Activated CD4-positive, alpha-beta memory T cell treated with anti-CD3 and anti-CD28 coated beads for 36 hours (primary cell): Measurements from ENCODE around the gene DND1. TPM values are rescaled to one million over a fixed set of nuclear protein-coding genes. Genes with fewer than 3 reads are reported as not detected.
"Not testable (repeated sequence)": the region's sequence is repeated elsewhere in the genome, so short reads cannot be mapped to it uniquely, and the experiment has no call there.

Experiments used
- CTCF ChIA-PET: fragments of 350-600 bp; sonication (Branson Sonifier 250); formaldehyde crosslinking; loops from one replicate; lab custom pipeline; 2021; ENCODE audit warnings: antibody characterized with exemption, inconsistent platforms; lab: Charles Lee
- POLR2A ChIA-PET: fragments of 350-600 bp; sonication (Branson Sonifier 250); formaldehyde crosslinking; loops from one replicate; lab custom pipeline; 2021; ENCODE audit warnings: antibody characterized with exemption; lab: Charles Lee
- DNase-seq: peaks from one replicate; pipeline ENCODE4 v3.0.0-alpha.2; 2020
- H3K27ac Mint-ChIP-seq: one replicate; pipeline ENCODE4 v1.8.0; 2021; ENCODE audit warnings: mixed read lengths
- H3K27me3 Mint-ChIP-seq: one replicate; pipeline ENCODE4 v1.8.0; 2021; ENCODE audit warnings: mixed read lengths
- H3K36me3 Mint-ChIP-seq: one replicate; pipeline ENCODE4 v1.8.0; 2021; ENCODE audit warnings: mixed read lengths
- H3K4me1 Mint-ChIP-seq: one replicate; pipeline ENCODE4 v1.8.0; 2021; ENCODE audit warnings: low read depth, mixed read lengths
- H3K4me3 Mint-ChIP-seq: one replicate; pipeline ENCODE4 v1.8.0; 2021; ENCODE audit warnings: mild to moderate bottlenecking, mixed read lengths
- H3K9me3 Mint-ChIP-seq: one replicate; pipeline ENCODE4 v1.8.0; 2021; ENCODE audit warnings: mixed read lengths
- intact Hi-C: fragments of 100-400 bp; cut with micrococcal nuclease; formaldehyde crosslinking; loops from one replicate; pipeline ENCODE4 v1.15.1; 2023
- microRNA-seq: library from miRNA; unstranded; fragments of <30 nt; microRNA quantifications from one replicate; pipeline ENCODE4 v1.2.0, GENCODE V29; 2022; ENCODE audit warnings: borderline number of aligned reads, borderline microRNAs expressed, borderline replicate concordance
- total RNA-seq, 2 experiments: library from RNA; stranded (reverse); gene quantifications; one replicate each; pipeline ENCODE4 v1.2.3, GENCODE V29; 2021

The DND1 gene
- total RNA-seq, 2 experiments from 2014 or later = 2.3 to 2.5 TPM

GRCh38 chr5:140631036-140631417, 42.3 kb downstream of the DND1 start:
- ChIA-PET POLR2A (no interaction called here), CTCF (no interaction called here)
- Mint-ChIP-seq H3K4me1 (peaks cover 24% of the 10 kb centered on the region), H3K27ac (no peak overlapping the region), H3K4me3 (no peak overlapping the region), H3K9me3 (peaks cover 4% of the 10 kb centered on the region), H3K36me3 (no peaks in the 10 kb centered on the region), H3K27me3 (peaks cover 2% of the 10 kb centered on the region)
- intact Hi-C loops = no loop called here
- DNase-seq = no peak

- intact Hi-C loops = no loop called here
- Mint-ChIP-seq H3K36me3 (no peaks in the 10 kb centered on the region), H3K4me3 (no peak overlapping the region), H3K4me1 (peaks cover 22% of the 10 kb centered on the region), H3K9me3 (peaks cover 4% of the 10 kb centered on the region), H3K27me3 (peaks cover 2% of the 10 kb centered on the region), H3K27ac (no peak overlapping the region)
- no peak for DNase-seq
- ChIA-PET CTCF (interaction anchor here (0.7 kb wide), 1 partner anchor 661 kb away, joined by 3 read pairs; no protein-coding TSS in a partner anchor), POLR2A (interaction anchor here (0.9 kb wide), 1 partner anchor 13 kb away, joined by 3 read pairs; no protein-coding TSS in a partner anchor)
These were observed 42.9 kb downstream of the DND1 start for GRCh38 chr5:140630292-140631035.

DNA sequence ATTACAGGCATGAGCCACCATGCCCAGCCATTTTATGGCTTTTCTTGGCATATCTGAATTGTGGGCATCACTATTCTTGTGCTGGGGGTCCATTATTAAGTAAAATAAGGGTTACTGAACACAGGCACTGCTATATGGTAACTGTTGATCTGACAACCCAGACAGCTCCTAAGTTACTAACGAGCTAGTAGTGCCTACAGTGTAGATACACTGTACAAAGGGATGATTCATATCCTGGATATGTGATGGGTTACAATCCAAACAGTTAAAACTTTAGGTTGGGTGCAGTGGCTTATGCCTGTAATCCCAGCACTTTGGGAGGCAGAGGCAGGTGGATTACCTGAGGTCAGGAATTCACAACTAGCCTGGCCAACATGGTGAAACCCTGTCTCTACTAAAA, 44.7 kb downstream of the DND1 start:
- POLR2A ChIA-PET = no interaction called here
- no peak overlapping the region for H3K4me3 Mint-ChIP-seq
- H3K36me3 Mint-ChIP-seq = no peaks in the 10 kb centered on the region
- H3K27me3 Mint-ChIP-seq = peaks cover 2% of the 10 kb centered on the region
- intact Hi-C loops = no loop called here
- no peak overlapping the region for H3K27ac Mint-ChIP-seq
- CTCF ChIA-PET = interaction anchor here (1.2 kb wide), 1 partner anchor 53 kb away, joined by 4 read pairs; no protein-coding TSS in a partner anchor
- no peak for DNase-seq
- H3K9me3 Mint-ChIP-seq = peaks cover 4% of the 10 kb centered on the region
- H3K4me1 Mint-ChIP-seq = peaks cover 10% of the 10 kb centered on the region

- intact Hi-C loops = no loop called here
- DNase-seq = no peak
- Mint-ChIP-seq H3K27ac (no peak overlapping the region), H3K36me3 (no peaks in the 10 kb centered on the region), H3K9me3 (peaks cover 4% of the 10 kb centered on the region), H3K27me3 (peaks cover 2% of the 10 kb centered on the region), H3K4me3 (no peak overlapping the region), H3K4me1 (peaks cover 5% of the 10 kb centered on the region)
- CTCF ChIA-PET = interaction anchor here (0.7 kb wide), 1 partner anchor 1979 kb away, joined by 3 read pairs; no protein-coding TSS in a partner anchor
- POLR2A ChIA-PET = no interaction called here
These were observed 45.4 kb downstream of the DND1 start for GRCh38 chr5:140627972-140628371.

- H3K27ac Mint-ChIP-seq, intact Hi-C loops, H3K27me3 Mint-ChIP-seq, DNase-seq, POLR2A ChIA-PET, CTCF ChIA-PET, H3K9me3 Mint-ChIP-seq, H3K4me3 Mint-ChIP-seq, H3K4me1 Mint-ChIP-seq, H3K36me3 Mint-ChIP-seq: not testable (repeated sequence)
These were observed 48.5 kb downstream of the DND1 start for GRCh38 chr5:140624886-140625285.

DNA sequence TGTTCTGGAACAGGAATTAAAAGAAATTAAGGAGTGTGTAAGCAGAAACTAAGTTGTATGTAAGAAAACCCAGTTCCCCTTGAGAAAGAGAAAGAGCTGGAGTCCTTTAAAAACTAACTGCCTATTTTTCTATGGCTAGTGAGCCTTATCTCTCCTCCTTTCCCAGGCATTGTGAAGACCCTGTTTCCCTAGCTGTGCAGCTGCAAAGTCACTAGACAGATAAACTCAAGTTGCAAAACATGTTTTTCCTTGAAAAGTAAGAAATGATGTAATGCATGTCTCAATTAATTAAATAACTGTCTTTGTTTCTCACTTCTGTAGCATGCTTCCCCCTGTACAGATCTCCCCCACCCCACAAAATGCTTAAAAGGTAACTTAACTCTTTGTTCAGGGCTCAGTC, 50.3 kb downstream of the DND1 start:
- H3K27ac Mint-ChIP-seq, H3K4me3 Mint-ChIP-seq, H3K9me3 Mint-ChIP-seq, DNase-seq, H3K4me1 Mint-ChIP-seq, H3K27me3 Mint-ChIP-seq, POLR2A ChIA-PET, intact Hi-C loops, H3K36me3 Mint-ChIP-seq: not testable (repeated sequence)
- CTCF ChIA-PET = interaction anchor here (1.3 kb wide), 1 partner anchor 10 kb away, joined by 3 read pairs; no protein-coding TSS in a partner anchor

DNA sequence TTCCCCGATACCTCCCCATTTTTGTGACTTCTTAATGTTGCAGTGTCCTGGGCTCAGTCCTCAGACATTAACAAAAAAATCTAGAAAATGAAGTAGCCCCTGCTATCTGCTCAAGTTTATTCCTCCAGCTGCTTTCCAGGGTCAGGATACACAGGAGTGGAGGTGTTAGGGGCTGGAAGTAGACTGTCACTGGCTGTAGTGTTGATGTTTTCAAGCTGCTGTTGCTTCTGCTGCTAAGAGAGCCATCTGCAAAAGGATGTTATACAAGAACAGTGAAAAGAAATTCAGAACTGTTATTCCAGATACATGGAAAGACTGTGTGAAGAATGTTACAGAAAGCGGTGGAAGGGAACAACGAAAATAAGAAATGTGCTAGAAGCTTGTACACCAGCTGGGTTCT, 51.1 kb downstream of the DND1 start:
- Mint-ChIP-seq H3K27ac (no peak overlapping the region), H3K36me3 (no peaks in the 10 kb centered on the region), H3K9me3 (no peaks in the 10 kb centered on the region), H3K4me1 (no peaks in the 10 kb centered on the region), H3K4me3 (no peak overlapping the region), H3K27me3 (peaks cover 7% of the 10 kb centered on the region)
- intact Hi-C loops = no loop called here
- no peak for DNase-seq
- CTCF ChIA-PET = interaction anchor here (0.5 to 1.3 kb wide), 2 partner anchors 8 to 10 kb away, joined by 3 read pairs; no protein-coding TSS in a partner anchor
- POLR2A ChIA-PET = no interaction called here

Small RNA genes within 50 kb of the gene (microRNA-seq; reads per million reads assigned to microRNA genes)
- gene MIR3655 = not detected

Other genes with a start within 250 kb of the DND1 start
- gene EIF4EBP3, start 125.9 kb downstream of the DND1 start, total RNA-seq = 10 to 100 TPM; 15.7 to 16.6 TPM
- 10 to 100 TPM; 46.0 to 46.7 TPM for gene SRA1, start 116.1 kb downstream of the DND1 start, total RNA-seq
- 10 to 100 TPM; 16.3 to 16.8 TPM for gene APBB3, start 109.0 kb downstream of the DND1 start, total RNA-seq
- gene SLC35A4, start 108.7 kb downstream of the DND1 start, total RNA-seq = 10 to 100 TPM; 68.7 to 69.7 TPM
- gene CD14, start 40.4 kb downstream of the DND1 start, total RNA-seq = under 1 TPM; 0.39 to 0.62 TPM
- gene TMCO6, start 34.1 kb downstream of the DND1 start, total RNA-seq = 10 to 100 TPM; 33.7 to 33.8 TPM
- 10 to 100 TPM; 63.8 to 69.4 TPM for gene NDUFA2, start 25.9 kb downstream of the DND1 start, total RNA-seq
- 100 to 1,000 TPM; 103 to 104 TPM for gene IK, start 25.7 kb downstream of the DND1 start, total RNA-seq
- gene WDR55, start 8.7 kb downstream of the DND1 start, total RNA-seq = 10 to 100 TPM; 30.4 to 32.1 TPM
- gene HARS1, start 17.8 kb upstream of the DND1 start, total RNA-seq = 10 to 100 TPM; 91.1 to 91.7 TPM
- gene HARS2, start 17.9 kb upstream of the DND1 start, total RNA-seq = 10 to 100 TPM; 26.9 to 28.9 TPM
- gene ZMAT2, start 26.9 kb upstream of the DND1 start, total RNA-seq = 10 to 100 TPM; 51.4 to 53.4 TPM
- gene PCDHA1, start 112.6 kb upstream of the DND1 start, total RNA-seq = not detected
- not detected for gene PCDHA2, start 121.3 kb upstream of the DND1 start, total RNA-seq
- not detected for gene PCDHA3, start 127.5 kb upstream of the DND1 start, total RNA-seq
- gene PCDHA4, start 133.5 kb upstream of the DND1 start, total RNA-seq = not detected
- not detected for gene PCDHA5, start 148.0 kb upstream of the DND1 start, total RNA-seq
- not detected for gene PCDHA6, start 154.4 kb upstream of the DND1 start, total RNA-seq
- gene PCDHA7, start 160.7 kb upstream of the DND1 start, total RNA-seq = not detected
- not detected for gene PCDHA8, start 167.6 kb upstream of the DND1 start, total RNA-seq
- gene PCDHA9, start 174.8 kb upstream of the DND1 start, total RNA-seq = not detected
- not detected for gene PCDHA10, start 182.3 kb upstream of the DND1 start, total RNA-seq
- not detected for gene PCDHA11, start 195.4 kb upstream of the DND1 start, total RNA-seq
- not detected for gene PCDHA12, start 201.7 kb upstream of the DND1 start, total RNA-seq
- gene PCDHA13, start 208.5 kb upstream of the DND1 start, total RNA-seq = not detected